HEK293 (cell line): ENCODE data around the gene JAML.

ENCODE experiments used
- CTCF ChIA-PET: fragments of 350-600 bp; formaldehyde crosslinking; extraction: SDS; loops from one replicate; lab custom pipeline; 2021; ENCODE audit warnings: antibody characterized with exemption; lab: Yijun Ruan, JAX
- POLR2A ChIA-PET: fragments of 300-600 bp; formaldehyde crosslinking; extraction: SDS; loops from one replicate; lab custom pipeline; 2020; ENCODE audit warnings: antibody characterized with exemption, inconsistent platforms; lab: Yijun Ruan, JAX
- H3K27ac ChIP-seq: fragments of 200-500 bp; sonication (Bioruptor generic); 2 replicates; pipeline ENCODE4 v1.5.1; 2014; ENCODE audit warnings: low read depth, low read length, control low read depth, inconsistent platforms; ENCODE audit errors: extremely low read depth
- H3K36me3 ChIP-seq, 2 experiments: fragments of 200-500 bp in 1 of 2; sonication (Bioruptor generic) in 1 of 2; 1 replicate in 1 of 2; 2 replicates in 1 of 2; pipeline ENCODE4 v1.5.1; 2014 to 2017; ENCODE audit warnings: inconsistent platforms in 2 of 2, low read length in 2 of 2; ENCODE audit not compliant: control insufficient read depth in 2 of 2, insufficient read depth in 1 of 2
- H3K4me1 ChIP-seq: fragments of 200-500 bp; sonication (Bioruptor generic); 2 replicates; pipeline ENCODE4 v1.5.1; 2014; ENCODE audit warnings: mild to moderate bottlenecking, low read length, inconsistent platforms; ENCODE audit not compliant: control insufficient read depth, insufficient read depth
- H3K4me3 ChIP-seq: 2 replicates; pipeline ENCODE4 v1.5.1; 2011; ENCODE audit warnings: low read depth, mild to moderate bottlenecking, control low read depth, low read length, moderate library complexity
- H3K9me3 ChIP-seq: fragments of 200-500 bp; sonication (Bioruptor generic); 2 replicates; pipeline ENCODE4 v1.5.1; 2014; ENCODE audit warnings: low read depth, low read length, inconsistent platforms; ENCODE audit not compliant: control insufficient read depth, insufficient read depth
- AEBP2 ChIP-seq: fragments of 450-650 bp; formaldehyde crosslinking; IDR thresholded peaks from 2 replicates; pipeline ENCODE4 v1.5.1; 2016; ENCODE audit warnings: missing biosample characterization, missing genetic modification characterization, borderline replicate concordance
- GFI1B ChIP-seq: fragments of 450-650 bp; formaldehyde crosslinking; IDR thresholded peaks from 2 replicates; pipeline ENCODE4 v1.5.1; 2016; ENCODE audit warnings: missing biosample characterization, missing genetic modification characterization
- PRDM1 ChIP-seq: fragments of 450-650 bp; formaldehyde crosslinking; IDR thresholded peaks from 2 replicates; pipeline ENCODE4; 2016; ENCODE audit warnings: missing biosample characterization, missing genetic modification characterization
- PRDM10 ChIP-seq: fragments of 450-650 bp; formaldehyde crosslinking; IDR thresholded peaks from 2 replicates; pipeline ENCODE4 v1.5.1; 2016; ENCODE audit warnings: missing biosample characterization, missing genetic modification characterization
- SALL2 ChIP-seq: fragments of 450-650 bp; formaldehyde crosslinking; IDR thresholded peaks from 2 replicates; pipeline ENCODE4 v1.5.0; 2017; ENCODE audit warnings: missing biosample characterization, mild to moderate bottlenecking, missing genetic modification characterization, borderline replicate concordance
- WT1 ChIP-seq: fragments of 450-650 bp; formaldehyde crosslinking; IDR thresholded peaks from 2 replicates; pipeline ENCODE4 v1.5.1; 2016; ENCODE audit warnings: missing biosample characterization, missing genetic modification characterization
- ZBTB26 ChIP-seq: fragments of 450-650 bp; formaldehyde crosslinking; optimal IDR thresholded peaks from 2 replicates; pipeline ENCODE3; 2016; ENCODE audit warnings: missing biosample characterization, mild to moderate bottlenecking, missing genetic modification characterization
- ZBTB48 ChIP-seq: fragments of 450-650 bp; formaldehyde crosslinking; IDR thresholded peaks from 2 replicates; pipeline ENCODE4 v1.5.1; 2016; ENCODE audit warnings: missing biosample characterization, missing genetic modification characterization
- ZBTB6 ChIP-seq: fragments of 450-650 bp; formaldehyde crosslinking; IDR thresholded peaks from 2 replicates; pipeline ENCODE4 v1.5.1; 2017; ENCODE audit warnings: missing biosample characterization, missing genetic modification characterization
- ZBTB7A ChIP-seq: fragments of 450-650 bp; formaldehyde crosslinking; IDR thresholded peaks from 2 replicates; pipeline ENCODE4 v1.5.1; 2016; ENCODE audit warnings: low read depth, missing biosample characterization, missing genetic modification characterization
- ZNF148 ChIP-seq: fragments of 450-650 bp; formaldehyde crosslinking; IDR thresholded peaks from 2 replicates; pipeline ENCODE4 v1.5.0; 2017; ENCODE audit warnings: missing biosample characterization, missing genetic modification characterization, borderline replicate concordance
- ZNF175 ChIP-seq: fragments of 450-650 bp; formaldehyde crosslinking; IDR thresholded peaks from 2 replicates; pipeline ENCODE4 v1.5.1; 2016; ENCODE audit warnings: missing biosample characterization, missing genetic modification characterization
- ZNF239 ChIP-seq: fragments of 450-650 bp; formaldehyde crosslinking; IDR thresholded peaks from 2 replicates; pipeline ENCODE4 v1.5.1; 2016; ENCODE audit warnings: missing biosample characterization, missing genetic modification characterization
- ZNF324 ChIP-seq: fragments of 450-650 bp; formaldehyde crosslinking; IDR thresholded peaks from 2 replicates; pipeline ENCODE4 v1.5.1; 2016; ENCODE audit warnings: missing biosample characterization, missing genetic modification characterization
- ZNF449 ChIP-seq: fragments of 450-650 bp; formaldehyde crosslinking; IDR thresholded peaks from 2 replicates; pipeline ENCODE4 v1.5.1; 2017; ENCODE audit warnings: missing biosample characterization, mild to moderate bottlenecking, missing genetic modification characterization, moderate library complexity
- ZNF501 ChIP-seq: fragments of 450-650 bp; formaldehyde crosslinking; IDR thresholded peaks from 2 replicates; pipeline ENCODE4 v1.5.1; 2016; ENCODE audit warnings: missing biosample characterization, missing genetic modification characterization
- ZNF701 ChIP-seq: fragments of 450-650 bp; formaldehyde crosslinking; IDR thresholded peaks from 2 replicates; pipeline ENCODE4 v1.5.1; 2016; ENCODE audit warnings: missing biosample characterization, missing genetic modification characterization
- ZSCAN30 ChIP-seq: fragments of 450-650 bp; IDR thresholded peaks from 2 replicates; pipeline ENCODE4 v1.5.1; 2018; ENCODE audit warnings: missing biosample characterization, mild to moderate bottlenecking, missing genetic modification characterization, moderate library complexity

JAML gene

GRCh38 chr11:118168316-118168715 is 56.5 kb downstream of the JAML start:
- no peaks in the 10 kb centered on the region for H3K36me3 ChIP-seq
- ChIA-PET CTCF (interaction anchor here (0.7 to 7.5 kb wide), 4 partner anchors 11 to 355 kb away, joined by 3 to 128 read pairs (median 52); no protein-coding TSS in a partner anchor), POLR2A (no interaction called here)
- H3K9me3 ChIP-seq, result no peaks in the 10 kb centered on the region
- no peaks in the 10 kb centered on the region for H3K4me1 ChIP-seq
- TF ChIP-seq ZBTB26 (tag by site-specific recombination), result no peak
- TF ChIP-seq ZNF701 (tag by site-specific recombination), result no peak
- no peak for TF ChIP-seq AEBP2
- TF ChIP-seq WT1 (tag by site-specific recombination), result no peak
- TF ChIP-seq GFI1B (tag by site-specific recombination), result no peak
- TF ChIP-seq ZBTB48 (tag by site-specific recombination), result no peak
- no peak for TF ChIP-seq ZNF324 (tag by site-specific recombination)
- TF ChIP-seq PRDM1, result no peak
- no peak for TF ChIP-seq SALL2 (tag by site-specific recombination)
- TF ChIP-seq ZBTB7A (tag by site-specific recombination), result no peak
- TF ChIP-seq ZNF175 (tag by site-specific recombination), result no peak
- TF ChIP-seq ZSCAN30 (tag by site-specific recombination), result no peak
- TF ChIP-seq ZNF148 (tag by site-specific recombination), result no peak
- no peak for TF ChIP-seq ZNF239
- TF ChIP-seq ZNF501, result no peak
- TF ChIP-seq ZBTB6, result no peak
- no peak for TF ChIP-seq PRDM10 (tag by site-specific recombination)
- no peak for TF ChIP-seq ZNF449 (tag by site-specific recombination)
- H3K27ac ChIP-seq, result no peak overlapping the region
- H3K4me3 ChIP-seq, result no peak overlapping the region
